HG02642 (cell line): ENCODE data around the gene WNT9A.

Experiments used
- ATAC-seq: cut with Tn5 transposase; IDR thresholded peaks from one replicate; pipeline ENCODE4 v1.9.1; 2021; ENCODE audit warnings: mild to moderate bottlenecking; ENCODE audit not compliant: unreplicated experiment, poor library complexity

The WNT9A gene

GRCh38 chr1:227955808-227956207 is 8.1 kb upstream of the WNT9A start:
- ATAC-seq: no peak

- no peak for ATAC-seq
Measured at GRCh38 chr1:227954163-227954850, 6.6 kb upstream of the WNT9A start.

- no peak for ATAC-seq
Measured at GRCh38 chr1:227953022-227953412, 5.3 kb upstream of the WNT9A start.

GRCh38 chr1:227952374-227953021 is 4.8 kb upstream of the WNT9A start:
- no peak for ATAC-seq

- ATAC-seq: no peak
Measured at GRCh38 chr1:227951624-227952373, 4.1 kb upstream of the WNT9A start.

GRCh38 chr1:227950735-227951346 is 3.1 kb upstream of the WNT9A start:
- no peak for ATAC-seq

- no peak for ATAC-seq
Measured at GRCh38 chr1:227949954-227950734, 2.4 kb upstream of the WNT9A start.

GRCh38 chr1:227949341-227949921 is 1.7 kb upstream of the WNT9A start:
- no peak for ATAC-seq

GRCh38 chr1:227948493-227949260 is 945 bp upstream of the WNT9A start:
- no peak for ATAC-seq

GRCh38 chr1:227947386-227947675 is 401 bp downstream of the WNT9A start:
- no peak for ATAC-seq

- ATAC-seq: peak; percentile 51
Measured at GRCh38 chr1:227946624-227947385, 927 bp downstream of the WNT9A start.

- ATAC-seq: peak; percentile 24
Measured at GRCh38 chr1:227945891-227946623, 1.7 kb downstream of the WNT9A start.

- ATAC-seq: no peak
Measured at GRCh38 chr1:227944931-227945890, 2.5 kb downstream of the WNT9A start.

GRCh38 chr1:227944090-227944930 is 3.4 kb downstream of the WNT9A start:
- ATAC-seq: no peak

- no peak for ATAC-seq
Measured at GRCh38 chr1:227943381-227944089, 4.2 kb downstream of the WNT9A start.
